A673 (cell line): ENCODE results near the gene TRIM14. TPM values are rescaled to one million over a fixed set of nuclear protein-coding genes. Genes with fewer than 3 reads are reported as not detected.
"Not testable (repeated sequence)": the region's sequence is repeated elsewhere in the genome, so short reads cannot be mapped to it uniquely, and the experiment has no call there.

Source experiments
- BruUV-seq: library from RNA; stranded (reverse); fragments of 400-500 nt; replicated peaks from 2 replicates; lab custom pipeline; 2021; lab: Mats Ljungman, UMichigan
- CTCF ChIA-PET: fragments of 300-600 bp; sonication (Branson Sonifier 250); formaldehyde crosslinking; loops from one replicate; lab custom pipeline; 2022; ENCODE audit warnings: antibody characterized with exemption; lab: Charles Lee
- POLR2A ChIA-PET: fragments of 300-600 bp; sonication (Branson Sonifier 250); formaldehyde crosslinking; loops from one replicate; lab custom pipeline; 2022; ENCODE audit warnings: antibody characterized with exemption; ENCODE audit not compliant: low non-redundant PET; lab: Charles Lee
- DNase-seq: peaks from one replicate; pipeline ENCODE4 v3.0.0-alpha.2; 2015; ENCODE audit warnings: low spot score
- H3K27ac ChIP-seq: fragments of 200-600 bp; sonication (generic); 2 replicates; pipeline ENCODE4 v1.5.1; 2016; ENCODE audit warnings: mixed run types, low read depth, mild to moderate bottlenecking, mixed read lengths, antibody characterized with exemption, low read length; ENCODE audit not compliant: poor library complexity, severe bottlenecking
- H3K27me3 ChIP-seq: fragments of 200-600 bp; sonication (generic); replicated peaks from 2 replicates; pipeline ENCODE4 v1.6.1; 2017; ENCODE audit warnings: mixed run types, low read depth, mild to moderate bottlenecking, mixed read lengths, antibody characterized with exemption, low read length; ENCODE audit not compliant: insufficient read depth, poor library complexity
- H3K36me3 ChIP-seq: fragments of 200-600 bp; sonication (generic); 2 replicates; pipeline ENCODE4 v1.6.1; 2016; ENCODE audit warnings: mixed run types, mild to moderate bottlenecking, mixed read lengths, antibody characterized with exemption, low read length; ENCODE audit not compliant: insufficient read depth, poor library complexity, severe bottlenecking
- H3K4me1 ChIP-seq: fragments of 200-600 bp; sonication (generic); 2 replicates; pipeline ENCODE4 v1.6.1; 2017; ENCODE audit warnings: mixed run types, mild to moderate bottlenecking, mixed read lengths, antibody characterized with exemption, low read length; ENCODE audit not compliant: insufficient read depth, poor library complexity, severe bottlenecking
- H3K4me3 ChIP-seq: fragments of 200-600 bp; sonication (generic); 2 replicates; pipeline ENCODE4 v1.5.1; 2016; ENCODE audit warnings: low read depth, mixed run types, mild to moderate bottlenecking, mixed read lengths, low read length; ENCODE audit not compliant: poor library complexity, severe bottlenecking
- H3K9me3 ChIP-seq: fragments of 200-600 bp; sonication (generic); 2 replicates; pipeline ENCODE4 v1.6.1; 2016; ENCODE audit warnings: mixed run types, low read depth, mild to moderate bottlenecking, mixed read lengths, antibody characterized with exemption, low read length; ENCODE audit not compliant: poor library complexity, severe bottlenecking
- EZH2 ChIP-seq: fragments of 200-600 bp; sonication (generic); IDR thresholded peaks from 2 replicates; pipeline ENCODE4 v1.6.1; 2017; ENCODE audit warnings: borderline replicate concordance, low read depth, mild to moderate bottlenecking, mixed read lengths, antibody characterized with exemption, low read length; ENCODE audit not compliant: poor library complexity, severe bottlenecking
- intact Hi-C: fragments of 100-400 bp; cut with micrococcal nuclease; formaldehyde crosslinking; loops from one replicate; pipeline ENCODE4 v1.10.0; 2022; ENCODE audit not compliant: unreplicated experiment
- total RNA-seq: library from RNA; stranded (reverse); gene quantifications from 2 replicates; pipeline ENCODE4 v1.2.3, GENCODE V29; 2021
- TF ChIP-seq, protein P1 (sequence below): fragments of 300-800, 200-600 bp; sonication (generic); conservative IDR thresholded peaks from 2 replicates; pipeline ENCODE4 v1.5.1; 2017; ENCODE audit warnings: low read depth, mild to moderate bottlenecking, antibody characterized with exemption, low read length, moderate library complexity, mixed read lengths

Gene TRIM14
- total RNA-seq, 1 experiment from 2014 or later: 3.8 TPM

DNA sequence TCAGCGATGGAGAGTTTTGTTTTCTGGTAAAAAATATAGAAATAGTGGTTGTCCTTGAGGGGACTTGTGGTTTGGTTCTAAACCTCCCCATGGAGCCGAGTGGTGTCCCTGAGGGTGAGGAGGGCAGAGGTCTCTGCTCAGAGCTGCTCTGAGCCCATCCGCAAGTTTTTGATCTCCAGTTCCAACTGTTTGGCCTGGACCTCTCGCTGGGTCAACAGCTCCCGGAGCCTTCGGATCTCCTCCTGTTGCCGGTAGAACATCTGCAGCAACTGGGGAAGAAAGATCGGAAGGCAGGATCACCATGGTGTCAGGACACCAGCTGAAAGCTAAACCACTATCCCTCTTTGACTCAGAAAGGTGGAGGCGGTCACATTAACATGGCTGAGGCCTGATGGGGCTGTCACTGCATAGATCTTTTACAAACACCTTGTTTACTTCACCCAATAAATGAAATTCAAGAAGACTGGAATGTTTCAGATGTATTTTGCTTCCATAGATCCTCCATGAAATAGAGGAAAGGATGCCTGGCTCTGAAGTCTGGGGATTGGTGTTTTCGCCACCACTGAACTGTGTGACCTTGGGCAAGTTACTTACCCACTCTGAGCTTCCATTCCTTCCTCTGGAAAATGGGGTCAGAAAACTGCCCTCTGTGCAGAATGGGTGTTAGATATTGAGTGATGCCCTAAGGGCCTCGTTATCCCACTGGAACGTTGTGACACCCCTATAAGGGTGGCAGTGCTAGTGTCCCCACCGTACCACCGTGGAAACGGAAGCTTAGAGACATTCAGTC lies 5.8 kb upstream of the TRIM14 start:
- H3K9me3 ChIP-seq: no peaks in the 10 kb centered on the region
- POLR2A ChIA-PET: no interaction called here
- no TSS peak for BruUV-seq
- TF ChIP-seq, protein P1, sequence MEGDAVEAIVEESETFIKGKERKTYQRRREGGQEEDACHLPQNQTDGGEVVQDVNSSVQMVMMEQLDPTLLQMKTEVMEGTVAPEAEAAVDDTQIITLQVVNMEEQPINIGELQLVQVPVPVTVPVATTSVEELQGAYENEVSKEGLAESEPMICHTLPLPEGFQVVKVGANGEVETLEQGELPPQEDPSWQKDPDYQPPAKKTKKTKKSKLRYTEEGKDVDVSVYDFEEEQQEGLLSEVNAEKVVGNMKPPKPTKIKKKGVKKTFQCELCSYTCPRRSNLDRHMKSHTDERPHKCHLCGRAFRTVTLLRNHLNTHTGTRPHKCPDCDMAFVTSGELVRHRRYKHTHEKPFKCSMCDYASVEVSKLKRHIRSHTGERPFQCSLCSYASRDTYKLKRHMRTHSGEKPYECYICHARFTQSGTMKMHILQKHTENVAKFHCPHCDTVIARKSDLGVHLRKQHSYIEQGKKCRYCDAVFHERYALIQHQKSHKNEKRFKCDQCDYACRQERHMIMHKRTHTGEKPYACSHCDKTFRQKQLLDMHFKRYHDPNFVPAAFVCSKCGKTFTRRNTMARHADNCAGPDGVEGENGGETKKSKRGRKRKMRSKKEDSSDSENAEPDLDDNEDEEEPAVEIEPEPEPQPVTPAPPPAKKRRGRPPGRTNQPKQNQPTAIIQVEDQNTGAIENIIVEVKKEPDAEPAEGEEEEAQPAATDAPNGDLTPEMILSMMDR: no peak
- TF ChIP-seq EZH2: no peak
- H3K4me3 ChIP-seq: no peak overlapping the region
- H3K4me1 ChIP-seq: peaks cover 6% of the 10 kb centered on the region
- H3K36me3 ChIP-seq: no peaks in the 10 kb centered on the region
- intact Hi-C loops: no loop called here
- H3K27ac ChIP-seq: no peak overlapping the region
- CTCF ChIA-PET: no interaction called here
- no peak for DNase-seq
- no peaks in the 10 kb centered on the region for H3K27me3 ChIP-seq

DNA sequence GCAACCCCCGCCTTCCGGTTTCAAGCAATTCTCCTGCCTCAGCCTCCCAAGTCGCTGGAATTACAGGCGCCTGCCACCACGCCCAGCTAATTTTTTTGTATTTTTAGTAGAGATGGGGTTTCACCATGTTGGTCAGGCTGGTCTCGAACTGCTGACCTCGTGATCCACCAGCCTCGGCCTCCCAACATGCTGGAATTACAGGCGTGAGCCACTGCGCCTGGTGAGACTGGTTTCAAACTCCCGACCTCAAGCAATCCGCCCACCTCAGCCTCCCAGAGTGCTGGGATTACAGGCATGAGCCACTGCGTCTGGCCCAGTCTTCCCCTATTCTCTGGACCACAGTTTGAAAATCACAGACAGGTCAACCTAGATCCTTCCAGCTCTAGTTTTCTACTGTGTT lies 5.1 kb upstream of the TRIM14 start:
- BruUV-seq, H3K36me3 ChIP-seq, H3K27ac ChIP-seq, POLR2A ChIA-PET, H3K4me1 ChIP-seq, intact Hi-C loops, CTCF ChIA-PET, H3K27me3 ChIP-seq, H3K4me3 ChIP-seq, H3K9me3 ChIP-seq, DNase-seq: not testable (repeated sequence)

DNA sequence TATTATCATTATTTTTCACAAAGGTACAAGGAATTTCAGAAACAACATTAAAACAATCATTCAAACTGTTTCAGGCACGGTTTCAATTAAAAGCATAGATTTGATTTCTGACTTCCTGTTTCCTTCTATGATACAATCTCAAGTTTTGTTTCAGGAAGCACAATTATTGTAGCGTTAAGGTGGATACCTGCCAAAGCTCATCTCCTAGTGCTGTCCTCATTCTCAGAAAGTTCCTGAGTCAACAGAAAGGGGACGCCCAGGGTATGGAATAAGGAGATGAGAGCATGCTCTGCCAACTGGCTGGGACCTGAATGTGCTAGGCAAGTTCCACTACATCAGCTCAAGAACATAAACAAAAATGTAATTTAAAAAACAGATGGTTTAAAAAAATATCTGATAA lies 2.0 kb upstream of the TRIM14 start:
- H3K27ac ChIP-seq: no peak overlapping the region
- H3K36me3 ChIP-seq: no peaks in the 10 kb centered on the region
- no TSS peak for BruUV-seq
- peaks cover 6% of the 10 kb centered on the region for H3K4me1 ChIP-seq
- POLR2A ChIA-PET: no interaction called here
- TF ChIP-seq, protein P1: 0 out of 2 replicates have a peak, but pooled peaks have one; percentile 22
- TF ChIP-seq EZH2: no peak
- H3K4me3 ChIP-seq: no peak overlapping the region
- peak; percentile 44 for DNase-seq
- CTCF ChIA-PET: no interaction called here
- intact Hi-C loops: no loop called here
- no peaks in the 10 kb centered on the region for H3K27me3 ChIP-seq
- H3K9me3 ChIP-seq: no peaks in the 10 kb centered on the region

DNA sequence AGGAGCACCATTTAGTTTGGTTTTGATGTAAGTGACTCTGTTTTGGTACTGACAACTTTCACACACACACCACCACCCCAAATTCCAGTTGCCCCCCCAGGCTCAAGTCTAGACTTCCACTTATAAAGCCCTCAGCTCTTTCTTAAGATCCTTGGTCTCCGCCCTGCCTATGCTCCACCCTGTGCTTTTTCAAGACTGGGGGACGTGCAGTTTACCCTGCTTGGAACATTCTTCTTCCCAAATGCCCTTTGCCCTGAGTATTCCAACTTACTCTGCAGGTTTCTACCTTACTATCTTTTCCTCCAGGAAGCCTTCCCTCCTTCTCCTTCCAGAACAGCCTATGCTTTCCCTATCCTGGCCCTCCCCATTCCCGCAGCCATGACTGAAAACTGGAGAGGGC lies 1.5 kb upstream of the TRIM14 start:
- CTCF ChIA-PET: no interaction called here
- peaks cover 6% of the 10 kb centered on the region for H3K4me1 ChIP-seq
- H3K36me3 ChIP-seq: no peaks in the 10 kb centered on the region
- no TSS peak for BruUV-seq
- POLR2A ChIA-PET: no interaction called here
- no peaks in the 10 kb centered on the region for H3K9me3 ChIP-seq
- H3K27me3 ChIP-seq: no peaks in the 10 kb centered on the region
- H3K4me3 ChIP-seq: no peak overlapping the region
- no peak for DNase-seq
- no peak overlapping the region for H3K27ac ChIP-seq
- TF ChIP-seq, protein P1: no peak
- no peak for TF ChIP-seq EZH2
- intact Hi-C loops: no loop called here
